ENCODE data around the gene EBI3.

The EBI3 gene

GRCh38 chr19:4194353-4194752 lies 35.0 kb upstream of the EBI3 start:
- ATAC-seq (replicated peaks; ENCODE audit: extremely low read depth, poor library complexity, severe bottlenecking) = no peak
- Mint-ChIP-seq H3K4me3 (no peak overlapping the region), H3K36me3 (ENCODE audit: insufficient read depth) (peaks cover 1% of the 10 kb centered on the region), H3K27ac (ENCODE audit: low read depth) (no peak overlapping the region), H3K4me1 (peaks cover 11% of the 10 kb centered on the region), H3K27me3 (peaks cover 61% of the 10 kb centered on the region), H3K9me3 (no peaks in the 10 kb centered on the region)
- no peak for DNase-seq (ENCODE audit: low spot score in 2 of 2)

- ATAC-seq (replicated peaks; ENCODE audit: extremely low read depth, poor library complexity, severe bottlenecking) (no peak), DNase-seq (ENCODE audit: low spot score in 2 of 2) (no peak)
- H3K4me1 Mint-ChIP-seq = peaks cover 11% of the 10 kb centered on the region
- no peak overlapping the region for H3K27ac Mint-ChIP-seq (ENCODE audit: low read depth)
- no peaks in the 10 kb centered on the region for H3K9me3 Mint-ChIP-seq
- no peak overlapping the region for H3K4me3 Mint-ChIP-seq
- H3K36me3 Mint-ChIP-seq (ENCODE audit: insufficient read depth) = peaks cover 3% of the 10 kb centered on the region
- H3K27me3 Mint-ChIP-seq = peaks cover 61% of the 10 kb centered on the region
Observed at GRCh38 chr19:4196009-4196408, 33.3 kb upstream of the EBI3 start.

- DNase-seq (ENCODE audit: low spot score in 2 of 2) (no peak), ATAC-seq (replicated peaks; ENCODE audit: extremely low read depth, poor library complexity, severe bottlenecking) (no peak)
- peaks cover 61% of the 10 kb centered on the region for H3K27me3 Mint-ChIP-seq
- no peaks in the 10 kb centered on the region for H3K9me3 Mint-ChIP-seq
- peaks cover 11% of the 10 kb centered on the region for H3K4me1 Mint-ChIP-seq
- no peak overlapping the region for H3K27ac Mint-ChIP-seq (ENCODE audit: low read depth)
- H3K36me3 Mint-ChIP-seq (ENCODE audit: insufficient read depth) = peaks cover 3% of the 10 kb centered on the region
- no peak overlapping the region for H3K4me3 Mint-ChIP-seq
Observed at GRCh38 chr19:4196587-4197148, 32.7 kb upstream of the EBI3 start.

GRCh38 chr19:4197228-4197624 lies 32.1 kb upstream of the EBI3 start:
- Mint-ChIP-seq H3K4me1 (peaks cover 11% of the 10 kb centered on the region), H3K9me3 (no peaks in the 10 kb centered on the region), H3K36me3 (ENCODE audit: insufficient read depth) (peaks cover 3% of the 10 kb centered on the region), H3K27ac (ENCODE audit: low read depth) (no peak overlapping the region), H3K4me3 (no peak overlapping the region), H3K27me3 (peaks cover 61% of the 10 kb centered on the region)
- DNase-seq (ENCODE audit: low spot score in 2 of 2) (no peak), ATAC-seq (replicated peaks; ENCODE audit: extremely low read depth, poor library complexity, severe bottlenecking) (no peak)

GRCh38 chr19:4197625-4198466 lies 31.5 kb upstream of the EBI3 start:
- Mint-ChIP-seq H3K9me3 (no peaks in the 10 kb centered on the region), H3K36me3 (ENCODE audit: insufficient read depth) (peaks cover 3% of the 10 kb centered on the region), H3K27me3 (peaks cover 61% of the 10 kb centered on the region), H3K4me1 (peaks cover 11% of the 10 kb centered on the region), H3K27ac (ENCODE audit: low read depth) (no peak overlapping the region), H3K4me3 (no peak overlapping the region)
- DNase-seq (ENCODE audit: low spot score in 2 of 2) = no peak
- no peak for ATAC-seq (replicated peaks; ENCODE audit: extremely low read depth, poor library complexity, severe bottlenecking)

- Mint-ChIP-seq H3K36me3 (ENCODE audit: insufficient read depth) (peaks cover 3% of the 10 kb centered on the region), H3K4me3 (no peak overlapping the region), H3K9me3 (no peaks in the 10 kb centered on the region), H3K27ac (ENCODE audit: low read depth) (no peak overlapping the region), H3K4me1 (peaks cover 11% of the 10 kb centered on the region), H3K27me3 (peaks cover 53% of the 10 kb centered on the region)
- ATAC-seq (replicated peaks; ENCODE audit: extremely low read depth, poor library complexity, severe bottlenecking) = no peak
- DNase-seq (ENCODE audit: low spot score in 2 of 2) = no peak
Observed at GRCh38 chr19:4198467-4199126, 30.7 kb upstream of the EBI3 start.

- no peak overlapping the region for H3K27ac Mint-ChIP-seq (ENCODE audit: low read depth)
- peaks cover 2% of the 10 kb centered on the region for H3K36me3 Mint-ChIP-seq (ENCODE audit: insufficient read depth)
- no peaks in the 10 kb centered on the region for H3K9me3 Mint-ChIP-seq
- DNase-seq (ENCODE audit: low spot score in 2 of 2) (no peak), ATAC-seq (replicated peaks; ENCODE audit: extremely low read depth, poor library complexity, severe bottlenecking) (no peak)
- H3K4me1 Mint-ChIP-seq = peaks cover 17% of the 10 kb centered on the region
- no peak overlapping the region for H3K4me3 Mint-ChIP-seq
- H3K27me3 Mint-ChIP-seq = peaks cover 42% of the 10 kb centered on the region
Observed at GRCh38 chr19:4199699-4200293, 29.5 kb upstream of the EBI3 start.

GRCh38 chr19:4200940-4201542 lies 28.3 kb upstream of the EBI3 start:
- Mint-ChIP-seq H3K27me3 (peaks cover 30% of the 10 kb centered on the region), H3K27ac (ENCODE audit: low read depth) (no peak overlapping the region), H3K9me3 (no peaks in the 10 kb centered on the region)

GRCh38 chr19:4201798-4202197 lies 27.5 kb upstream of the EBI3 start:
- no peak for ATAC-seq (replicated peaks; ENCODE audit: extremely low read depth, poor library complexity, severe bottlenecking)
- peaks cover 25% of the 10 kb centered on the region for H3K27me3 Mint-ChIP-seq
- peaks cover 1% of the 10 kb centered on the region for H3K36me3 Mint-ChIP-seq (ENCODE audit: insufficient read depth)
- H3K9me3 Mint-ChIP-seq = no peaks in the 10 kb centered on the region
- H3K27ac Mint-ChIP-seq (ENCODE audit: low read depth) = no peak overlapping the region
- peaks cover 17% of the 10 kb centered on the region for H3K4me1 Mint-ChIP-seq
- no peak overlapping the region for H3K4me3 Mint-ChIP-seq
- no peak for DNase-seq (ENCODE audit: low spot score in 2 of 2)

More at GRCh38 chr19:4200940-4201542, 28.3 kb upstream of the EBI3 start:
- H3K36me3 Mint-ChIP-seq (ENCODE audit: insufficient read depth) = peaks cover 1% of the 10 kb centered on the region
- peaks cover 17% of the 10 kb centered on the region for H3K4me1 Mint-ChIP-seq
- ATAC-seq (replicated peaks; ENCODE audit: extremely low read depth, poor library complexity, severe bottlenecking) = no peak
- no peak overlapping the region for H3K4me3 Mint-ChIP-seq
- DNase-seq (ENCODE audit: low spot score in 2 of 2) = no peak

- DNase-seq (ENCODE audit: low spot score in 2 of 2) (no peak), ATAC-seq (replicated peaks; ENCODE audit: extremely low read depth, poor library complexity, severe bottlenecking) (no peak)
- Mint-ChIP-seq H3K4me3 (no peak overlapping the region), H3K27me3 (peaks cover under 1% of the 10 kb centered on the region), H3K27ac (ENCODE audit: low read depth) (no peak overlapping the region), H3K4me1 (peaks cover 6% of the 10 kb centered on the region), H3K9me3 (no peaks in the 10 kb centered on the region), H3K36me3 (ENCODE audit: insufficient read depth) (no peaks in the 10 kb centered on the region)
Observed at GRCh38 chr19:4206818-4207484, 22.4 kb upstream of the EBI3 start.

GRCh38 chr19:4208385-4209094 lies 20.8 kb upstream of the EBI3 start:
- Mint-ChIP-seq H3K27ac (ENCODE audit: low read depth) (no peak overlapping the region), H3K9me3 (no peaks in the 10 kb centered on the region), H3K4me1 (peaks cover 10% of the 10 kb centered on the region), H3K27me3 (peaks cover 8% of the 10 kb centered on the region), H3K4me3 (no peak overlapping the region), H3K36me3 (ENCODE audit: insufficient read depth) (no peaks in the 10 kb centered on the region)
- ATAC-seq (replicated peaks; ENCODE audit: extremely low read depth, poor library complexity, severe bottlenecking) (no peak), DNase-seq (ENCODE audit: low spot score in 2 of 2) (no peak)
